Endothelial cell of umbilical vein (primary cell): ENCODE measurements around the gene DYRK1A. TPM values are rescaled to one million over a fixed set of nuclear protein-coding genes. Genes with fewer than 3 reads are reported as not detected.

ENCODE experiments used
- BruUV-seq: library from RNA; stranded (reverse); fragments of 400-500 nt; replicated peaks from 2 replicates; lab custom pipeline; 2021; lab: Mats Ljungman, UMichigan
- CTCF ChIA-PET: fragments of 300-600, 350-600 bp; sonication (Branson Sonifier 250); formaldehyde crosslinking; loops from one replicate; lab custom pipeline; 2021; ENCODE audit warnings: antibody characterized with exemption, inconsistent platforms; lab: Charles Lee
- POLR2A ChIA-PET: fragments of 300-600, 350-600 bp; sonication (Branson Sonifier 250); formaldehyde crosslinking; loops from one replicate; lab custom pipeline; 2021; ENCODE audit warnings: antibody characterized with exemption, inconsistent platforms; lab: Charles Lee
- DNase-seq: peaks from one replicate; pipeline ENCODE4 v3.0.0-alpha.2; 2011; ENCODE audit warnings: low read depth, low spot score
- FAIRE-seq: peaks from 2 replicates; lab custom pipeline; 2011; peaks lifted over from hg19 to GRCh38; lab: Jason Lieb, UNC
- H2AFZ ChIP-seq: 2 replicates; pipeline ENCODE4 v1.6.0; 2012; ENCODE audit warnings: low read depth, low read length, control low read depth, inconsistent platforms
- H3K27ac ChIP-seq: 2 replicates; pipeline ENCODE4 v1.5.1; 2011; ENCODE audit warnings: low read depth, mild to moderate bottlenecking, control low read depth, low read length, moderate library complexity; ENCODE audit not compliant: insufficient read depth
- H3K27me3 ChIP-seq, 2 experiments: 2 replicates each; pipeline versions ENCODE4 v1.6.0 to v1.6.1; 2011; ENCODE audit warnings: low read length in 2 of 2, mixed read lengths in 1 of 2; ENCODE audit not compliant: control insufficient read depth in 2 of 2, insufficient read depth in 2 of 2
- H3K36me3 ChIP-seq, 2 experiments: 2 replicates in 1 of 2; 3 replicates in 1 of 2; pipeline ENCODE4 v1.5.1; 2011; ENCODE audit warnings: low read length in 2 of 2, mild to moderate bottlenecking in 1 of 2, moderate library complexity in 1 of 2; ENCODE audit not compliant: control insufficient read depth in 2 of 2, insufficient read depth in 2 of 2; ENCODE audit errors: extremely low read depth in 1 of 2
- H3K4me1 ChIP-seq: 3 replicates; pipeline ENCODE4 v1.5.1; 2011; ENCODE audit warnings: mild to moderate bottlenecking, low read length; ENCODE audit not compliant: control insufficient read depth, insufficient read depth; ENCODE audit errors: extremely low read depth
- H3K4me2 ChIP-seq: 2 replicates; pipeline ENCODE4 v1.6.1; 2011; ENCODE audit warnings: low read length, control low read depth, mixed read lengths; ENCODE audit not compliant: insufficient read depth
- H3K4me3 ChIP-seq, 3 experiments: fragments of 200-600 bp in 1 of 3; sonication (generic), shearing (Covaris generic) in 1 of 3; replicated peaks in 1 of 3; 2 replicates each; pipeline ENCODE4 v1.5.1; 2011 to 2016; ENCODE audit warnings: control low read depth in 3 of 3, low read length in 3 of 3, mild to moderate bottlenecking in 2 of 3, inconsistent platforms in 1 of 3, low read depth in 1 of 3, moderate library complexity in 1 of 3; ENCODE audit not compliant: insufficient read depth in 1 of 3
- H3K79me2 ChIP-seq: 2 replicates; pipeline ENCODE4 v1.6.0; 2012; ENCODE audit warnings: low read length, inconsistent platforms; ENCODE audit not compliant: control insufficient read depth, insufficient read depth
- H3K9ac ChIP-seq: replicated peaks from 2 replicates; pipeline ENCODE3; 2011; ENCODE audit warnings: low read length, control low read depth; ENCODE audit not compliant: insufficient read depth; ENCODE audit errors: extremely low read depth
- H3K9me1 ChIP-seq: replicated peaks from 3 replicates; pipeline ENCODE4 v1.6.0; 2011; ENCODE audit warnings: mild to moderate bottlenecking, low read length; ENCODE audit not compliant: control insufficient read depth, insufficient read depth; ENCODE audit errors: extremely low read depth
- H3K9me3 ChIP-seq: replicated peaks from 2 replicates; pipeline ENCODE4 v1.5.1; 2012; ENCODE audit warnings: low read length, inconsistent platforms; ENCODE audit not compliant: control insufficient read depth, insufficient read depth
- H4K20me1 ChIP-seq: replicated peaks from 2 replicates; pipeline ENCODE3; 2011; ENCODE audit warnings: mild to moderate bottlenecking, low read length; ENCODE audit not compliant: control insufficient read depth, insufficient read depth; ENCODE audit errors: extremely low read depth
- CTCF ChIP-seq, 2 donors: IDR thresholded peaks; 1 replicate in 1 of 2; 2 replicates in 1 of 2; pipeline ENCODE4 v1.5.1; 2011; ENCODE audit warnings: low read length in 2 of 2, mild to moderate bottlenecking in 2 of 2, moderate library complexity in 2 of 2, control low read depth in 1 of 2, inconsistent platforms in 1 of 2, low read depth in 1 of 2; ENCODE audit not compliant: insufficient read depth in 1 of 2; ENCODE audit errors: extremely low read depth in 1 of 2
- EZH2 ChIP-seq: IDR thresholded peaks from 2 replicates; pipeline ENCODE4 v1.6.1; 2012; ENCODE audit warnings: borderline replicate concordance, low read depth, mild to moderate bottlenecking, moderate library complexity, low read length, inconsistent platforms; ENCODE audit not compliant: severe bottlenecking
- FOS ChIP-seq: IDR thresholded peaks from 2 replicates; pipeline ENCODE4 v1.6.1; 2011; ENCODE audit warnings: mild to moderate bottlenecking, low read length, moderate library complexity, borderline replicate concordance; ENCODE audit not compliant: insufficient read depth
- GATA2 ChIP-seq: IDR thresholded peaks from 2 replicates; pipeline ENCODE4 v1.7.0; 2011; ENCODE audit warnings: low read depth, mild to moderate bottlenecking, moderate library complexity, mixed read lengths, low read length; ENCODE audit not compliant: insufficient read length, insufficient read depth
- JUN ChIP-seq: IDR thresholded peaks from 2 replicates; pipeline ENCODE4 v1.6.1; 2011; ENCODE audit warnings: borderline replicate concordance, low read depth; ENCODE audit not compliant: insufficient read length, insufficient read depth
- MAX ChIP-seq: IDR thresholded peaks from 2 replicates; pipeline ENCODE4 v1.6.1; 2011; ENCODE audit not compliant: insufficient read depth, insufficient read length
- MYC ChIP-seq: IDR thresholded peaks from one replicate; pipeline ENCODE4 v1.6.1; 2011; ENCODE audit warnings: mild to moderate bottlenecking, low read depth, low read length
- POLR2A ChIP-seq: IDR thresholded peaks from 2 replicates; pipeline ENCODE4 v1.6.1; 2012; ENCODE audit warnings: low read depth, mild to moderate bottlenecking, control low read depth, low read length
- dilution Hi-C: fragments of 300-500 bp; cut with MboI; formaldehyde crosslinking; loops from one replicate; pipeline ENCODE4 v1.15.0; 2019; ENCODE audit warnings: low sequenced_read_pairs; ENCODE audit not compliant: extremely low pct_ligation_motif_present
- intact Hi-C: fragments of 100-400 bp; cut with micrococcal nuclease; formaldehyde crosslinking; loops from one replicate; pipeline ENCODE4 v1.10.0; 2022
- polyA plus RNA-seq, 4 experiments: library from polyadenylated mRNA; depleted of rRNA in 3 of 4; stranded (reverse) in 3 of 4; unstranded in 1 of 4; fragments of >200 nt; gene quantifications; 2 replicates each; pipeline versions ENCODE4 v1.2.1 to v1.2.3, GENCODE V29; 2011 to 2012; ENCODE audit warnings: missing spikeins in 1 of 4
- total RNA-seq: library from RNA; stranded (reverse); gene quantifications from 2 replicates; pipeline ENCODE4 v1.2.3, GENCODE V29; 2021

DYRK1A gene
- total and polyA plus RNA-seq, 2 donors (not counting 3 experiments of a cell fraction or from before 2014, with no cell fraction given) = 51.8 to 53.7 TPM

- H3K4me2 ChIP-seq = peak overlapping the region; percentile 61
- TF ChIP-seq FOS (no peak), MAX (peak; percentile 47), CTCF (IDR thresholded peaks at IDR 0.05; ENCODE audit: extremely low read depth in 1 of 2, insufficient read depth in 1 of 2, low read depth in 1 of 2, low read length in 2 of 2) (peak; percentile 44 to 61), POLR2A (no peak), GATA2 (peak; percentile 48), JUN (no peak), MYC (no peak), EZH2 (no peak)
- FAIRE-seq = peak; percentile 47
Measured at GRCh38 chr21:37463083-37463801, 96.7 kb downstream of the DYRK1A start.

More at GRCh38 chr21:37463083-37463801, 96.7 kb downstream of the DYRK1A start:
- intact Hi-C loops (loop anchor here (1.0 to 10.0 kb wide), 3 partner anchors 91 to 182 kb away; no protein-coding TSS in a partner anchor), dilution Hi-C loops (no loop called here)
- H2AFZ ChIP-seq = no peak overlapping the region
- no peaks in the 10 kb centered on the region for H3K27me3 ChIP-seq
- H4K20me1 ChIP-seq = peaks cover 10% of the 10 kb centered on the region
- no peaks in the 10 kb centered on the region for H3K9me3 ChIP-seq
- ChIA-PET POLR2A (no interaction called here), CTCF (interaction anchor here (0.7 to 3.1 kb wide), 47 partner anchors 8 to 342 kb away, joined by 3 to 21 read pairs (median 4); no protein-coding TSS in a partner anchor)
- H3K4me1 ChIP-seq = peaks cover 10% of the 10 kb centered on the region
- no peak overlapping the region for H3K9ac ChIP-seq
- peaks cover 98% of the 10 kb centered on the region for H3K79me2 ChIP-seq
- no TSS peak for BruUV-seq
- peaks cover 3% of the 10 kb centered on the region for H3K9me1 ChIP-seq
- H3K4me3 ChIP-seq = peak overlapping the region in 1 of 3 experiments; percentile 14
- H3K36me3 ChIP-seq = no peaks in the 10 kb centered on the region
- H3K27ac ChIP-seq = peak overlapping the region; percentile 2
- peak; percentile 71 for DNase-seq
